Ovary (tissue), 3 donors: ENCODE data around the gene MAGI1.

Experiments
- EP300 ChIP-seq: sonication (generic); formaldehyde crosslinking; IDR thresholded peaks from one replicate; pipeline ENCODE4 v1.6.1; 2017; ENCODE audit warnings: antibody characterized with exemption
- POLR2A ChIP-seq: fragments of 450-650 bp; IDR thresholded peaks from one replicate; pipeline ENCODE4 v1.6.1; 2017; ENCODE audit warnings: antibody characterized with exemption, mild to moderate bottlenecking, moderate library complexity
- TF ChIP-seq, protein P1 (sequence below), 3 donors: fragments of 450-650 bp in 2 of 3; fragments of 200-600 bp in 1 of 3; IDR thresholded peaks; one replicate each; pipeline versions ENCODE4 v1.5.1 to v1.8.0; 2016 to 2022; ENCODE audit warnings: antibody characterized with exemption in 3 of 3, mild to moderate bottlenecking in 1 of 3
- donor health status: DM: no; HTN: no; CAD: no.

DNA sequence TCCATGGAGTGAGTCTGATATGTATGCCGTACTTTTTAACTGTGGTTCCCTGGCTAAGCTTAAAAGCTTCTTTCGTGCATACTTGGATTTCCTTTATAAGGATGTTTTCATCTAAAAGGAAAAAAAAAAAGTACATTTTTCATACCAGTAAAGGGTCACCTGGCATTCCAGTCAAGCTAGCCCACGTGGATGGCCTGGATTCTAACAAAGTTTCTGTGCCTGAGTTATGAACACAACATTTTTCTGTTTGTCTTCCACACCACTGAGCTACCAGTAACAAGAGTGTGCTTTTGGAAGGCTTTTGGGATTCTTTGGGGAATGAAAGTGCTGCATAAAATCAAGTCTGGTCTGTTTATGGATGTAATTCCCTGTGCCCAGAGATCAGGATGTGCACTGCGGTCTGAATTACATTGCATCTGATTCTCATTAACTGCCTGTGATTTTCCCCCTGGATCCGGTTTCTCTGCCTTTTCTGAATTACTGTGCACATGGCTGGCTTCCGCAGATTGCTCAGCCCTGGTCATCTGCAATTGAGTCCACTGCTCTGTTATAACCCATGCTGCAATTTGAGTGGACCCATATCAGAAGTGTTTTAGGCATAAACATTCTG lies 38.2 kb upstream of the MAGI1 start:
- TF ChIP-seq, protein P1, sequence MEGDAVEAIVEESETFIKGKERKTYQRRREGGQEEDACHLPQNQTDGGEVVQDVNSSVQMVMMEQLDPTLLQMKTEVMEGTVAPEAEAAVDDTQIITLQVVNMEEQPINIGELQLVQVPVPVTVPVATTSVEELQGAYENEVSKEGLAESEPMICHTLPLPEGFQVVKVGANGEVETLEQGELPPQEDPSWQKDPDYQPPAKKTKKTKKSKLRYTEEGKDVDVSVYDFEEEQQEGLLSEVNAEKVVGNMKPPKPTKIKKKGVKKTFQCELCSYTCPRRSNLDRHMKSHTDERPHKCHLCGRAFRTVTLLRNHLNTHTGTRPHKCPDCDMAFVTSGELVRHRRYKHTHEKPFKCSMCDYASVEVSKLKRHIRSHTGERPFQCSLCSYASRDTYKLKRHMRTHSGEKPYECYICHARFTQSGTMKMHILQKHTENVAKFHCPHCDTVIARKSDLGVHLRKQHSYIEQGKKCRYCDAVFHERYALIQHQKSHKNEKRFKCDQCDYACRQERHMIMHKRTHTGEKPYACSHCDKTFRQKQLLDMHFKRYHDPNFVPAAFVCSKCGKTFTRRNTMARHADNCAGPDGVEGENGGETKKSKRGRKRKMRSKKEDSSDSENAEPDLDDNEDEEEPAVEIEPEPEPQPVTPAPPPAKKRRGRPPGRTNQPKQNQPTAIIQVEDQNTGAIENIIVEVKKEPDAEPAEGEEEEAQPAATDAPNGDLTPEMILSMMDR (IDR thresholded peaks at IDR 0.05) = no peak
- TF ChIP-seq EP300 (no peak), POLR2A (no peak)
